ENCODE measurements around the gene SC5D. TPM values are rescaled to one million over a fixed set of nuclear protein-coding genes. Genes with fewer than 3 reads are reported as not detected.

Gene SC5D
- total and polyA plus RNA-seq, 2 of the 8 experiments (the other 6 are each of a cell fraction or from before 2014, with no cell fraction given), result 73.9 to 90.3 TPM

GRCh38 chr11:121300972-121301699 is 8.6 kb downstream of the SC5D start (continued):
- no peak for TF ChIP-seq USF2 (IDR thresholded peaks at IDR 0.05; ENCODE audit: low read length)
- no peak for TF ChIP-seq ASH2L (IDR thresholded peaks at IDR 0.05; ENCODE audit: low read length)
- no peak for TF ChIP-seq ATF2 (IDR thresholded peaks at IDR 0.05; ENCODE audit: low read length)

Measured in H1 (cell line).